IMR-90 (cell line): ENCODE data around the gene MARK4. TPM values are rescaled to one million over a fixed set of nuclear protein-coding genes. Genes with fewer than 3 reads are reported as not detected.

Experiments used
- ATAC-seq: fragments of 200-7000 bp; cut with Tn5 transposase; 2 replicates; pipeline ENCODE4 v1.9.1; 2020; ENCODE audit warnings: low read depth, mild to moderate bottlenecking, moderate library complexity
- BruUV-seq: library from RNA; stranded (reverse); fragments of 400-500 nt; replicated peaks from 2 replicates; lab custom pipeline; 2021; lab: Mats Ljungman, UMichigan
- CTCF ChIA-PET: fragments of 300-600 bp; formaldehyde crosslinking; extraction: SDS; loops from one replicate; lab custom pipeline; 2021; ENCODE audit warnings: antibody characterized with exemption; lab: Yijun Ruan, JAX
- POLR2A ChIA-PET: fragments of 300-600 bp; sonication (Branson Sonifier 250); formaldehyde crosslinking; loops from one replicate; lab custom pipeline; 2022; ENCODE audit warnings: antibody characterized with exemption; ENCODE audit not compliant: unreplicated experiment; lab: Charles Lee
- DNase-seq: peaks from one replicate; pipeline ENCODE4 v3.0.0; 2013
- H2AFZ ChIP-seq: replicated peaks from 2 replicates; pipeline ENCODE3; 2013; ENCODE audit warnings: low read length, mild to moderate bottlenecking; ENCODE audit not compliant: poor library complexity
- H2AK5ac ChIP-seq: 2 replicates; pipeline ENCODE4 v1.6.1; 2013; ENCODE audit warnings: low read depth, low read length, inconsistent platforms
- H2AK9ac ChIP-seq: replicated peaks from 2 replicates; pipeline ENCODE3; 2013; ENCODE audit warnings: mild to moderate bottlenecking, low read depth, low read length, moderate library complexity; ENCODE audit not compliant: poor library complexity
- H2BK120ac ChIP-seq: 2 replicates; pipeline ENCODE4 v1.6.1; 2013; ENCODE audit warnings: low read depth, low read length, inconsistent platforms
- H2BK15ac ChIP-seq: 3 replicates; pipeline ENCODE4 v1.6.1; 2013; ENCODE audit warnings: low read depth, low read length, inconsistent platforms
- H2BK20ac ChIP-seq: 2 replicates; pipeline ENCODE4 v1.6.1; 2013; ENCODE audit warnings: low read depth, mild to moderate bottlenecking, inconsistent platforms, low read length, moderate library complexity
- H2BK5ac ChIP-seq: 2 replicates; pipeline ENCODE4 v1.6.1; 2013; ENCODE audit warnings: mild to moderate bottlenecking, low read depth, low read length, inconsistent platforms; ENCODE audit not compliant: poor library complexity, severe bottlenecking
- H3K14ac ChIP-seq: replicated peaks from 2 replicates; pipeline ENCODE4 v1.6.1; 2013; ENCODE audit warnings: low read depth, low read length, inconsistent platforms
- H3K18ac ChIP-seq: 2 replicates; pipeline ENCODE4 v1.6.1; 2013; ENCODE audit warnings: low read depth, low read length, control low read depth
- H3K23ac ChIP-seq: 2 replicates; pipeline ENCODE4 v1.6.1; 2013; ENCODE audit warnings: low read depth, low read length, inconsistent platforms
- H3K27ac ChIP-seq: 2 replicates; pipeline ENCODE4 v1.5.1; 2013; ENCODE audit warnings: mild to moderate bottlenecking, control low read depth, low read length; ENCODE audit not compliant: insufficient read depth
- H3K27me3 ChIP-seq: 2 replicates; pipeline ENCODE4 v1.6.1; 2013; ENCODE audit warnings: low read length; ENCODE audit not compliant: control insufficient read depth, insufficient read depth
- H3K36me3 ChIP-seq: 2 replicates; pipeline ENCODE4 v1.6.1; 2013; ENCODE audit warnings: low read length, mixed read lengths; ENCODE audit not compliant: control insufficient read depth, insufficient read depth
- H3K4ac ChIP-seq: 2 replicates; pipeline ENCODE4 v1.6.1; 2013; ENCODE audit warnings: low read depth, low read length, inconsistent platforms
- H3K4me1 ChIP-seq: 2 replicates; pipeline ENCODE4 v1.6.1; 2013; ENCODE audit warnings: low read length, mixed read lengths; ENCODE audit not compliant: control insufficient read depth, insufficient read depth
- H3K4me2 ChIP-seq: 2 replicates; pipeline ENCODE4 v1.6.1; 2013; ENCODE audit warnings: low read depth, mild to moderate bottlenecking, control low read depth, low read length, moderate library complexity
- H3K4me3 ChIP-seq: 2 replicates; pipeline ENCODE4 v1.5.1; 2013; ENCODE audit warnings: low read depth, mild to moderate bottlenecking, control low read depth, low read length, moderate library complexity; ENCODE audit not compliant: insufficient read depth
- H3K56ac ChIP-seq: 2 replicates; pipeline ENCODE4 v1.6.1; 2013; ENCODE audit warnings: low read length, inconsistent platforms; ENCODE audit not compliant: insufficient read depth; ENCODE audit errors: extremely low read depth
- H3K79me1 ChIP-seq, 2 experiments: 2 replicates each; pipeline ENCODE4 v1.6.1; 2013; ENCODE audit warnings: low read length in 2 of 2, inconsistent platforms in 1 of 2, low read depth in 1 of 2
- H3K9ac ChIP-seq: 2 replicates; pipeline ENCODE4 v1.6.1; 2013; ENCODE audit warnings: low read depth, low read length, control low read depth
- H3K9me1 ChIP-seq: 2 replicates; pipeline ENCODE4 v1.6.1; 2013; ENCODE audit warnings: low read length, inconsistent platforms; ENCODE audit not compliant: insufficient read depth
- H3K9me3 ChIP-seq: 2 replicates; pipeline ENCODE4 v1.6.1; 2013; ENCODE audit warnings: low read length; ENCODE audit not compliant: control insufficient read depth, insufficient read depth
- H4K20me1 ChIP-seq: 2 replicates; pipeline ENCODE4 v1.6.1; 2013; ENCODE audit warnings: low read length, inconsistent platforms; ENCODE audit not compliant: insufficient read depth
- H4K5ac ChIP-seq: 2 replicates; pipeline ENCODE4 v1.6.1; 2013; ENCODE audit warnings: mild to moderate bottlenecking, low read depth, low read length, control low read depth
- H4K8ac ChIP-seq, 2 experiments: 2 replicates each; pipeline ENCODE4 v1.6.1; 2013; ENCODE audit warnings: low read depth in 2 of 2, low read length in 2 of 2, control low read depth in 1 of 2, inconsistent platforms in 1 of 2
- H4K91ac ChIP-seq: 2 replicates; pipeline ENCODE4 v1.6.1; 2013; ENCODE audit warnings: low read depth, low read length, inconsistent platforms; ENCODE audit not compliant: insufficient read depth
- BHLHE40 ChIP-seq: fragments of 150-350 bp; IDR thresholded peaks from 2 replicates; pipeline ENCODE4 v1.6.1; 2016; ENCODE audit warnings: mild to moderate bottlenecking, low read depth, low read length
- CEBPB ChIP-seq: IDR thresholded peaks from 2 replicates; pipeline ENCODE4 v1.6.1; 2012; ENCODE audit warnings: low read depth, low read length, improper control_type of control experiment
- CHD1 ChIP-seq: IDR thresholded peaks from 2 replicates; pipeline ENCODE4 v1.6.1; 2012; ENCODE audit warnings: low read depth, low read length, improper control_type of control experiment
- CTCF ChIP-seq: conservative IDR thresholded peaks from 2 replicates; pipeline ENCODE4 v1.5.1; 2012; ENCODE audit warnings: mild to moderate bottlenecking, low read depth, low read length, improper control_type of control experiment
- ELK1 ChIP-seq: fragments of 150-350 bp; IDR thresholded peaks from 2 replicates; pipeline ENCODE4 v1.6.1; 2016; ENCODE audit warnings: low read depth, mild to moderate bottlenecking, low read length, moderate library complexity, borderline replicate concordance
- FOS ChIP-seq: fragments of 150-350 bp; IDR thresholded peaks from 2 replicates; pipeline ENCODE4 v1.6.1; 2016; ENCODE audit warnings: low read depth, low read length
- MAFK ChIP-seq: IDR thresholded peaks from 2 replicates; pipeline ENCODE4 v1.6.1; 2012; ENCODE audit warnings: low read depth, low read length, improper control_type of control experiment
- MAZ ChIP-seq: IDR thresholded peaks from 2 replicates; pipeline ENCODE4 v1.6.1; 2012; ENCODE audit warnings: low read depth, mild to moderate bottlenecking, low read length, improper control_type of control experiment, moderate library complexity, borderline replicate concordance
- MXI1 ChIP-seq: IDR thresholded peaks from 2 replicates; pipeline ENCODE4 v1.6.1; 2012; ENCODE audit warnings: low read depth, mild to moderate bottlenecking, low read length, moderate library complexity, borderline replicate concordance
- NFE2L2 ChIP-seq: fragments of 150-350 bp; IDR thresholded peaks from 2 replicates; pipeline ENCODE4 v1.6.1; 2016; ENCODE audit warnings: low read depth, mild to moderate bottlenecking, low read length
- POLR2A ChIP-seq: IDR thresholded peaks from 2 replicates; pipeline ENCODE4 v1.6.1; 2012; ENCODE audit warnings: mild to moderate bottlenecking, low read depth, low read length
- RAD21 ChIP-seq: IDR thresholded peaks from 2 replicates; pipeline ENCODE4 v1.6.1; 2012; ENCODE audit warnings: low read length, improper control_type of control experiment
- RCOR1 ChIP-seq: IDR thresholded peaks from 2 replicates; pipeline ENCODE4 v1.6.1; 2012; ENCODE audit warnings: mild to moderate bottlenecking, low read length, improper control_type of control experiment; ENCODE audit not compliant: insufficient replicate concordance
- RFX5 ChIP-seq: IDR thresholded peaks from 2 replicates; pipeline ENCODE4 v1.8.0; 2012; ENCODE audit warnings: low read depth, mild to moderate bottlenecking, low read length, moderate library complexity
- SMC3 ChIP-seq: fragments of 150-350 bp; IDR thresholded peaks from 2 replicates; pipeline ENCODE4 v1.6.1; 2016; ENCODE audit warnings: low read depth, mild to moderate bottlenecking, antibody characterized with exemption, low read length, moderate library complexity
- USF2 ChIP-seq: fragments of 150-350 bp; IDR thresholded peaks from 2 replicates; pipeline ENCODE4 v1.6.1; 2017; ENCODE audit warnings: mild to moderate bottlenecking, antibody characterized with exemption, low read length, low read depth
- WGBS, 2 experiments: methylation state at CpG; one replicate each; pipeline versions ENCODE4 v1.1.5 to v1.1.7; 2013; ENCODE audit warnings: missing lambda C conversion rate in 2 of 2; ENCODE audit not compliant: insufficient read length in 1 of 2; ENCODE audit errors: extremely low coverage in 2 of 2; 5-methylcytosine and 5-hydroxymethylcytosine counted together
- dilution Hi-C: fragments of 300-500 bp; cut with HindIII; formaldehyde crosslinking; loops from one replicate; pipeline ENCODE4 v1.14.3; 2018; ENCODE audit warnings: low sequenced_read_pairs; ENCODE audit not compliant: unreplicated experiment
- in situ Hi-C: fragments of 300-500 bp; cut with MboI; formaldehyde crosslinking; loops from 3 replicates; pipeline ENCODE4 v1.14.3; 2019; ENCODE audit warnings: low sequenced_read_pairs, inconsistent platforms, mixed read lengths
- intact Hi-C: fragments of 100-400 bp; cut with micrococcal nuclease; formaldehyde crosslinking; loops from 2 replicates; pipeline ENCODE4 v1.10.0; 2022
- polyA plus RNA-seq, 3 experiments: library from polyadenylated mRNA; depleted of rRNA; stranded (reverse); fragments of >200 nt; gene quantifications; 2 replicates each; pipeline ENCODE4 v1.2.3, GENCODE V29; 2012; ENCODE audit warnings: low replicate concordance in 1 of 3
- total RNA-seq: library from RNA; depleted of rRNA; stranded (reverse); fragments of >200 nt; gene quantifications from 2 replicates; pipeline ENCODE4 v1.2.3, GENCODE V29; 2012

MARK4 gene
- total and polyA plus RNA-seq, 2 of the 4 experiments (the other 2 are of a cell fraction), result 11.3 to 20.7 TPM

DNA sequence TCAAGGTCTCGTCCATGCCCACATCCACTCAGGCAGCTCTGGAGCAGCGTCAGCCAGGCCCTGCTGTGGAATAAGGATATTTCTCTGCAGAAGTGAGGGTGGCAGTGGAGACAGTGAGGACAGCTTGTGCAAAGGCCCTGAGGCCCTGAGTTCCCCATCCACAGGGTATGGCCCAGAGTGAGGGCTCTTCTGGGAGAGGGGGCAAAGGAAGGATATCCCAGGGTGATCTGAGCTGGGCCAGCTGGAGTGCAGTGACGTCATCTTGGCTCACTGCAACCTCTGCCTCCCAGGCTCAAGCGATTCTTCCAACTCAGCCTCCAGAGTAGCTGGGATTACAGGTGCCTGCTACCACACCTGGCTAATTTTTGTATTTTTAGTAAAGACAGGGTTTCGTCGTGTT, 11.5 kb downstream of the MARK4 start:
- WGBS, 2 experiments, result 100% methylated on average over 2 of the region's 6 CpGs; no CpG with 5 or more reads in 1 of the 2 experiments
- no peak overlapping the region for H2BK5ac ChIP-seq
- no peaks in the 10 kb centered on the region for H3K4me1 ChIP-seq
- ChIA-PET POLR2A (no interaction called here), CTCF (no interaction called here)
- 0 out of 2 replicates have a peak, but pooled peaks cover 7% of the 10 kb centered on the region for H3K9me1 ChIP-seq
- H3K4ac ChIP-seq, result no peak overlapping the region
- no peak overlapping the region for H4K91ac ChIP-seq
- peak overlapping the region; percentile 61 for H2AK9ac ChIP-seq
- dilution Hi-C loops (no loop called here), intact Hi-C loops (no loop called here), in situ Hi-C loops (no loop called here)
- no TSS peak for BruUV-seq
- no peak overlapping the region for H3K23ac ChIP-seq
- no peak overlapping the region for H3K56ac ChIP-seq
- TF ChIP-seq POLR2A, result no peak
- TF ChIP-seq CHD1, result no peak
- no peak for TF ChIP-seq SMC3
- no peak for TF ChIP-seq RCOR1
- no peak for TF ChIP-seq MAZ
- no peak for TF ChIP-seq RAD21
- no peak for TF ChIP-seq ELK1
- TF ChIP-seq NFE2L2, result no peak
- TF ChIP-seq USF2, result no peak
- TF ChIP-seq CTCF, result no peak
- TF ChIP-seq CEBPB, result no peak
- no peak for TF ChIP-seq MAFK
- no peak for TF ChIP-seq MXI1
- TF ChIP-seq FOS, result no peak
- TF ChIP-seq RFX5, result no peak
- no peak for TF ChIP-seq BHLHE40
- H2BK120ac ChIP-seq, result no peak overlapping the region
- no peaks in the 10 kb centered on the region for H3K27me3 ChIP-seq
- DNase-seq (no peak), ATAC-seq (no peak)
- peaks cover 38% of the 10 kb centered on the region for H3K36me3 ChIP-seq
- peaks cover 17 to 34% of the 10 kb centered on the region in 2 experiments for H3K79me1 ChIP-seq
- no peaks in the 10 kb centered on the region for H3K9me3 ChIP-seq
- H3K9ac ChIP-seq, result no peak overlapping the region
- H3K4me2 ChIP-seq, result no peak overlapping the region
- H4K8ac ChIP-seq, result no peak overlapping the region
- no peak overlapping the region for H3K4me3 ChIP-seq
- H3K27ac ChIP-seq, result no peak overlapping the region
- H2BK15ac ChIP-seq, result no peak overlapping the region
- H2BK20ac ChIP-seq, result no peak overlapping the region
- peaks cover 20% of the 10 kb centered on the region for H4K20me1 ChIP-seq
- H2AK5ac ChIP-seq, result no peak overlapping the region
- H3K18ac ChIP-seq, result no peak overlapping the region
- no peak overlapping the region for H2AFZ ChIP-seq
- H3K14ac ChIP-seq, result no peak overlapping the region
- no peak overlapping the region for H4K5ac ChIP-seq
